HepG2 (cell line): Measurements from ENCODE around the gene ILKAP. TPM values are rescaled to one million over a fixed set of nuclear protein-coding genes. Genes with fewer than 3 reads are reported as not detected.

ENCODE experiments used
- ATAC-seq: fragments of 200-7000 bp; cut with Tn5 transposase; 3 replicates; pipeline ENCODE4 v1.9.1; 2020; ENCODE audit warnings: mild to moderate bottlenecking, moderate library complexity
- BruUV-seq: library from RNA; stranded (reverse); fragments of 400-500 nt; replicated peaks from 2 replicates; lab custom pipeline; 2021; lab: Mats Ljungman, UMichigan
- CTCF ChIA-PET: fragments of 300-600 bp; formaldehyde crosslinking; extraction: SDS; loops from one replicate; lab custom pipeline; 2021; ENCODE audit warnings: low total read pairs, inconsistent platforms, low intra/inter-chr PET ratio; lab: Yijun Ruan, JAX
- POLR2A ChIA-PET: fragments of 350-600 bp; sonication (Branson Sonifier 250); formaldehyde crosslinking; loops from one replicate; lab custom pipeline; 2020; ENCODE audit warnings: antibody characterized with exemption, inconsistent platforms; lab: Yijun Ruan, JAX
- DNase-seq: peaks from one replicate; pipeline ENCODE4 v3.0.0-alpha.2; 2015; ENCODE audit warnings: low spot score
- FAIRE-seq: peaks from 3 replicates; lab custom pipeline; 2011; peaks lifted over from hg19 to GRCh38; lab: Jason Lieb, UNC
- H2AFZ ChIP-seq: one replicate; pipeline ENCODE4 v1.6.1; 2011; ENCODE audit warnings: low read length, inconsistent platforms
- H3K27ac ChIP-seq: fragments of 300-600 bp; 3 replicates; pipeline ENCODE4 v1.8.0; 2011; ENCODE audit warnings: mixed run types, mild to moderate bottlenecking, mixed read lengths, low read length, inconsistent platforms; ENCODE audit not compliant: insufficient read depth; ENCODE audit errors: extremely low read length
- H3K27me3 ChIP-seq, 2 experiments: fragments of 200-600 bp in 1 of 2; 2 replicates in 1 of 2; 3 replicates in 1 of 2; pipeline versions ENCODE4 v1.6.0 to v1.8.0; 2011; ENCODE audit warnings: low read length in 2 of 2, mild to moderate bottlenecking in 2 of 2, moderate library complexity in 2 of 2, inconsistent platforms in 1 of 2; ENCODE audit not compliant: insufficient read depth in 2 of 2, control insufficient read depth in 1 of 2
- H3K36me3 ChIP-seq, 2 experiments: fragments of 200-600 bp in 1 of 2; replicated peaks in 1 of 2; 2 replicates in 1 of 2; 3 replicates in 1 of 2; pipeline versions ENCODE4 v1.5.1 to v1.8.0; 2011; ENCODE audit warnings: low read length in 2 of 2, inconsistent platforms in 1 of 2; ENCODE audit not compliant: insufficient read depth in 2 of 2, control insufficient read depth in 1 of 2
- H3K4me1 ChIP-seq: 2 replicates; pipeline ENCODE4 v1.5.1; 2012; ENCODE audit warnings: low read length, inconsistent platforms; ENCODE audit not compliant: insufficient read depth
- H3K4me2 ChIP-seq: 2 replicates; pipeline ENCODE4 v1.6.0; 2011; ENCODE audit warnings: low read depth, low read length, inconsistent platforms
- H3K4me3 ChIP-seq, 3 experiments: fragments of 200-600 bp in 1 of 3; sonication (generic), shearing (Covaris generic) in 1 of 3; replicated peaks in 1 of 3; 2 replicates each; pipeline ENCODE4 v1.5.1; 2011 to 2016; ENCODE audit warnings: low read length in 3 of 3, inconsistent platforms in 2 of 3, low read depth in 2 of 3, mild to moderate bottlenecking in 2 of 3, control low read depth in 1 of 3, mixed read lengths in 1 of 3; ENCODE audit not compliant: insufficient read depth in 1 of 3
- H3K79me2 ChIP-seq: one replicate; pipeline ENCODE4 v1.6.1; 2011; ENCODE audit warnings: low read length, inconsistent platforms; ENCODE audit not compliant: insufficient read depth
- H3K9ac ChIP-seq: 2 replicates; pipeline ENCODE4 v1.6.0; 2011; ENCODE audit warnings: mild to moderate bottlenecking, low read depth, low read length, inconsistent platforms; ENCODE audit not compliant: insufficient read depth
- H3K9me3 ChIP-seq: 2 replicates; pipeline ENCODE4 v1.5.1; 2012; ENCODE audit warnings: mild to moderate bottlenecking, low read length
- H4K20me1 ChIP-seq: 2 replicates; pipeline ENCODE4 v1.6.0; 2011; ENCODE audit warnings: inconsistent platforms, mild to moderate bottlenecking, low read length, moderate library complexity; ENCODE audit not compliant: insufficient read depth
- AGO2 ChIP-seq: fragments of 200-400 bp; formaldehyde crosslinking; optimal IDR thresholded peaks from 2 replicates; pipeline ENCODE3; 2017; ENCODE audit warnings: mild to moderate bottlenecking, low read depth, low read length, moderate library complexity
- DMAP1 ChIP-seq: IDR thresholded peaks from 2 replicates; pipeline ENCODE4 v1.6.1; 2016
- DNMT3B ChIP-seq: conservative IDR thresholded peaks from 2 replicates; pipeline ENCODE4 v1.6.1; 2016; ENCODE audit warnings: missing biosample characterization, control low read depth
- IKZF1 ChIP-seq: fragments of 450-650 bp; IDR thresholded peaks from 2 replicates; pipeline ENCODE4 v1.7.1; 2016
- PITX1 ChIP-seq: sonication (generic); formaldehyde crosslinking; IDR thresholded peaks from 2 replicates; pipeline ENCODE4 v1.5.1; 2020; ENCODE audit warnings: mild to moderate bottlenecking, missing genetic modification reagents
- POLR2AphosphoS2 ChIP-seq: IDR thresholded peaks from 2 replicates; pipeline ENCODE4 v1.6.1; 2011; ENCODE audit warnings: low read depth, low read length, improper control_type of control experiment
- WGBS: methylation state at CpG from one replicate; pipeline ENCODE4 v1.1.6; 2017; ENCODE audit warnings: low lambda C conversion rate; 5-methylcytosine and 5-hydroxymethylcytosine counted together
- in situ Hi-C: cut with HindIII; loops from 2 replicates; pipeline ENCODE4 v1.10.0; 2017; ENCODE audit warnings: low pct_unique_long_range_greater_than_20kb; ENCODE audit not compliant: extremely low pct_ligation_motif_present
- intact Hi-C: fragments of 100-400 bp; cut with micrococcal nuclease; formaldehyde crosslinking; loops from one replicate; pipeline ENCODE4 v1.10.0; 2022; ENCODE audit not compliant: unreplicated experiment
- polyA plus RNA-seq, 8 experiments: library from polyadenylated mRNA; depleted of rRNA in 3 of 8; stranded (reverse) in 7 of 8; unstranded in 1 of 8; fragments of >200 nt; fragmentation: Illumina TruSeq in 4 of 8; extraction: Trizol in 4 of 8; gene quantifications; 2 replicates each; pipeline versions ENCODE4 v1.2.1 to v1.2.3, GENCODE V29; 2011 to 2016; ENCODE audit warnings: low read depth in 4 of 8, missing spikeins in 1 of 8, mixed read lengths in 1 of 8; ENCODE audit not compliant: insufficient read depth in 1 of 8
- total RNA-seq, 5 experiments: library from RNA; depleted of rRNA; stranded (reverse); fragments of >200 nt; fragmentation: Illumina TruSeq; extraction: Trizol; gene quantifications; 2 replicates each; pipeline ENCODE4 v1.2.3, GENCODE V29; 2016; ENCODE audit warnings: low read depth in 1 of 5
- TF ChIP-seq, protein P1 (sequence below): sonication (generic); formaldehyde crosslinking; IDR thresholded peaks from 2 replicates; pipeline ENCODE4 v1.4.0; 2020; ENCODE audit warnings: low read depth, mild to moderate bottlenecking, missing genetic modification reagents
- TF ChIP-seq, protein P2 (sequence below): sonication (generic); IDR thresholded peaks from 2 replicates; pipeline ENCODE4 v1.6.1; 2016; ENCODE audit warnings: low read depth, borderline replicate concordance

The ILKAP gene
- total and polyA plus RNA-seq, 2 of the 13 experiments (the other 11 are each of a cell fraction or from before 2014, with no cell fraction given) = 29.6 to 33.1 TPM

DNA sequence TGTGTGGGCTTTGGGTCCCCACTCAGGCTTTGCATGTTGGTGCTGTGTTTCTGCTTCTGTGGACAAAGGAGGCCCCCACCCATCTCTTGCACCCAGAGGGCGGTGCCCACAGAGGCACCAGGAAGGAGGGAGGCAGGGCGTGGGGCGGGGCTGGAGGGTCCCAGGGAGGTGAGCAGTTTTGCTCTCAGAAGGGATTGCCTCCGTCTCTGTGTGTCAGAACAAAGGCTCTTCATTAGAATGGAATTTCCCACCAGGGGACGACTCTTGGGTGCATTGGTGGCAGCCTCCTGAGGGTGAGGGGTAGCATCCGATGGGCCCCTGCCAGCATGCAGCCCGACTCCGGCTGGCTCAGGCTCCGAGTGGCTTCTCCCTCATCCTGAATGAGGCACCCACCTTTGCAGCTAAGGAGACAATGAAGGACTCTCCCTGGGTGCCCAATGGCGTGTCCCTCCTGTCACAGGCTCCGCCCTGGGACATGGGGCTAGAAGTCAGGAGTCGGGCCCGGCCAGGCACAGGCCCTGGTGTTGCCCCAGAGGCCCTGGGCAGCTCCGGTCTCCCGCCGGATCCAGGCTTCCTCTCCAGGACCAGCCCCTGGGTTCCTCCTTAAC is 51.8 kb downstream of the ILKAP start:
- H2AFZ ChIP-seq = no peak overlapping the region
- no TSS peak for BruUV-seq
- WGBS = 55% methylated on average over 13 of the region's 16 CpGs
- H4K20me1 ChIP-seq = no peaks in the 10 kb centered on the region
- no peak for FAIRE-seq
- TF ChIP-seq DMAP1 (CRISPR knock-in tag) = no peak
- no peak for TF ChIP-seq POLR2AphosphoS2
- no peak for TF ChIP-seq PITX1 (CRISPR knock-in tag)
- TF ChIP-seq DNMT3B = no peak
- TF ChIP-seq, protein P1, sequence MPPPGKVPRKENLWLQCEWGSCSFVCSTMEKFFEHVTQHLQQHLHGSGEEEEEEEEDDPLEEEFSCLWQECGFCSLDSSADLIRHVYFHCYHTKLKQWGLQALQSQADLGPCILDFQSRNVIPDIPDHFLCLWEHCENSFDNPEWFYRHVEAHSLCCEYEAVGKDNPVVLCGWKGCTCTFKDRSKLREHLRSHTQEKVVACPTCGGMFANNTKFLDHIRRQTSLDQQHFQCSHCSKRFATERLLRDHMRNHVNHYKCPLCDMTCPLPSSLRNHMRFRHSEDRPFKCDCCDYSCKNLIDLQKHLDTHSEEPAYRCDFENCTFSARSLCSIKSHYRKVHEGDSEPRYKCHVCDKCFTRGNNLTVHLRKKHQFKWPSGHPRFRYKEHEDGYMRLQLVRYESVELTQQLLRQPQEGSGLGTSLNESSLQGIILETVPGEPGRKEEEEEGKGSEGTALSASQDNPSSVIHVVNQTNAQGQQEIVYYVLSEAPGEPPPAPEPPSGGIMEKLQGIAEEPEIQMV (CRISPR knock-in tag) = no peak
- no peak for TF ChIP-seq IKZF1
- TF ChIP-seq, protein P2, sequence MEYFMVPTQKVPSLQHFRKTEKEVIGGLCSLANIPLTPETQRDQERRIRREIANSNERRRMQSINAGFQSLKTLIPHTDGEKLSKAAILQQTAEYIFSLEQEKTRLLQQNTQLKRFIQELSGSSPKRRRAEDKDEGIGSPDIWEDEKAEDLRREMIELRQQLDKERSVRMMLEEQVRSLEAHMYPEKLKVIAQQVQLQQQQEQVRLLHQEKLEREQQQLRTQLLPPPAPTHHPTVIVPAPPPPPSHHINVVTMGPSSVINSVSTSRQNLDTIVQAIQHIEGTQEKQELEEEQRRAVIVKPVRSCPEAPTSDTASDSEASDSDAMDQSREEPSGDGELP = no peak
- no peak for TF ChIP-seq AGO2
- no peak for ATAC-seq
- peak overlapping the region; percentile 48; the same call in 1 of the 2 replicates for H3K4me2 ChIP-seq
- H3K27me3 ChIP-seq = peaks cover 25 to 71% of the 10 kb centered on the region in 2 experiments
- DNase-seq = no peak
- POLR2A ChIA-PET = interaction anchor here (1.0 kb wide), 1 partner anchor 10 kb away, joined by 3 read pairs; no protein-coding TSS in a partner anchor
- no peaks in the 10 kb centered on the region for H3K36me3 ChIP-seq
- CTCF ChIA-PET = no interaction called here
- no peak overlapping the region for H3K27ac ChIP-seq
- 0 out of 2 replicates have a peak, but pooled peaks cover 21% of the 10 kb centered on the region for H3K4me1 ChIP-seq
- no peak overlapping the region for H3K4me3 ChIP-seq
- no peaks in the 10 kb centered on the region for H3K79me2 ChIP-seq
- in situ Hi-C loops (no loop called here), intact Hi-C loops (no loop called here)
- H3K9me3 ChIP-seq = no peaks in the 10 kb centered on the region
- H3K9ac ChIP-seq = no peak overlapping the region
